Measurements from ENCODE around the gene CYP4F3. TPM values are rescaled to one million over a fixed set of nuclear protein-coding genes. Genes with fewer than 3 reads are reported as not detected.
A peak's percentile ranks its signal among the peaks of the same experiment; 100 is the strongest.

The CYP4F3 gene
- total and polyA plus RNA-seq, 2 of the 13 experiments (the other 11 are each of a cell fraction or from before 2014, with no cell fraction given), result 17.8 to 22.8 TPM

DNA sequence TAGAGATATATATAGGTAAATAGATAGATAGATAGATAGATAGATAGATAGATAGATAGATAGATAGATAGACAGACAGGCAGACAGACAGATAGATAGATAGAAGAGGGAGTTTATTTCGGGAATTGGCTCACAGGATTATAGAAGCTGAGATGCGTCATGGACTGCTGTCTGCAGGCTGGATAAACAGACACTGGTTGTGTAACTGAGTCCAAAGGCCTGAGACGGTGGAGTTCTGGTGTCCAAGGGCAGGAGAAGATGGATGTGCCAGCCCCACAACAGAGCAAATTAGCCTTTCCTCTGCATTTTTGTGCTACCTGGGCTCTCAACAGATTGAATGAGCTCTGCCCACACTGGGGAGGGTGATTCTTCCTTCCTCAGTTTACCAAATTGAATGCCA is 2.7 kb downstream of the CYP4F3 start (continued):
- TF ChIP-seq ARNT2 (CRISPR knock-in tag; IDR thresholded peaks at IDR 0.05; ENCODE audit: low read depth), result no peak
- no peak for TF ChIP-seq ZNF772 (CRISPR knock-in tag; IDR thresholded peaks at IDR 0.05)
- TF ChIP-seq, protein P1, sequence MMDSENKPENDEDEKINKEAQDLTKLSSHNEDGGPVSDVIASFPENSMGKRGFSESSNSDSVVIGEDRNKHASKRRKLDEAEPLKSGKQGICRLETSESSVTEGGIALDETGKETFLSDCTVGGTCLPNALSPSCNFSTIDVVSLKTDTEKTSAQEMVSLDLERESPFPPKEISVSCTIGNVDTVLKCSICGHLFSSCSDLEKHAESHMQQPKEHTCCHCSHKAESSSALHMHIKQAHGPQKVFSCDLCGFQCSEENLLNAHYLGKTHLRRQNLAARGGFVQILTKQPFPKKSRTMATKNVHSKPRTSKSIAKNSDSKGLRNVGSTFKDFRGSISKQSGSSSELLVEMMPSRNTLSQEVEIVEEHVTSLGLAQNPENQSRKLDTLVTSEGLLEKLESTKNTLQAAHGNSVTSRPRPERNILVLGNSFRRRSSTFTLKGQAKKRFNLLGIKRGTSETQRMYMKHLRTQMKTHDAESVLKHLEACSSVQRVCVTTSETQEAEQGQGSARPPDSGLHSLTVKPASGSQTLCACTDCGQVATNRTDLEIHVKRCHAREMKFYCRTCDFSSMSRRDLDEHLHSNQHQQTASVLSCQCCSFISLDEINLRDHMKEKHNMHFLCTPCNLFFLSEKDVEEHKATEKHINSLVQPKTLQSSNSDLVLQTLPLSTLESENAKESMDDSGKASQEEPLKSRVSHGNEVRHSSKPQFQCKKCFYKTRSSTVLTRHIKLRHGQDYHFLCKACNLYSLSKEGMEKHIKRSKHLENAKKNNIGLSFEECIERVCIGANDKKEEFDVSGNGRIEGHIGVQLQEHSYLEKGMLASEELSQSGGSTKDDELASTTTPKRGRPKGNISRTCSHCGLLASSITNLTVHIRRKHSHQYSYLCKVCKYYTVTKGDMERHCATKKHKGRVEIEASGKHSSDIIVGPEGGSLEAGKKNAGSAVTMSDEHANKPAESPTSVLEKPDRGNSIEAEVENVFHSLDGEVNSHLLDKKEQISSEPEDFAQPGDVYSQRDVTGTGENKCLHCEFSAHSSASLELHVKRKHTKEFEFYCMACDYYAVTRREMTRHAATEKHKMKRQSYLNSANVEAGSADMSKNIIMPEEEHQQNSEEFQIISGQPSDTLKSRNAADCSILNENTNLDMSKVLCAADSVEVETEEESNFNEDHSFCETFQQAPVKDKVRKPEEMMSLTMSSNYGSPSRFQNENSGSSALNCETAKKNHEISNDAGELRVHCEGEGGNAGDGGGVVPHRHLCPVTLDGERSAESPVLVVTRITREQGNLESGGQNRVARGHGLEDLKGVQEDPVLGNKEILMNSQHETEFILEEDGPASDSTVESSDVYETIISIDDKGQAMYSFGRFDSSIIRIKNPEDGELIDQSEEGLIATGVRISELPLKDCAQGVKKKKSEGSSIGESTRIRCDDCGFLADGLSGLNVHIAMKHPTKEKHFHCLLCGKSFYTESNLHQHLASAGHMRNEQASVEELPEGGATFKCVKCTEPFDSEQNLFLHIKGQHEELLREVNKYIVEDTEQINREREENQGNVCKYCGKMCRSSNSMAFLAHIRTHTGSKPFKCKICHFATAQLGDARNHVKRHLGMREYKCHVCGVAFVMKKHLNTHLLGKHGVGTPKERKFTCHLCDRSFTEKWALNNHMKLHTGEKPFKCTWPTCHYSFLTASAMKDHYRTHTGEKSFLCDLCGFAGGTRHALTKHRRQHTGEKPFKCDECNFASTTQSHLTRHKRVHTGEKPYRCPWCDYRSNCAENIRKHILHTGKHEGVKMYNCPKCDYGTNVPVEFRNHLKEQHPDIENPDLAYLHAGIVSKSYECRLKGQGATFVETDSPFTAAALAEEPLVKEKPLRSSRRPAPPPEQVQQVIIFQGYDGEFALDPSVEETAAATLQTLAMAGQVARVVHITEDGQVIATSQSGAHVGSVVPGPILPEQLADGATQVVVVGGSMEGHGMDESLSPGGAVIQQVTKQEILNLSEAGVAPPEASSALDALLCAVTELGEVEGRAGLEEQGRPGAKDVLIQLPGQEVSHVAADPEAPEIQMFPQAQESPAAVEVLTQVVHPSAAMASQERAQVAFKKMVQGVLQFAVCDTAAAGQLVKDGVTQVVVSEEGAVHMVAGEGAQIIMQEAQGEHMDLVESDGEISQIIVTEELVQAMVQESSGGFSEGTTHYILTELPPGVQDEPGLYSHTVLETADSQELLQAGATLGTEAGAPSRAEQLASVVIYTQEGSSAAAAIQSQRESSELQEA (CRISPR knock-in tag; IDR thresholded peaks at IDR 0.05; ENCODE audit: not compliant biosample characterization), result no peak
- TF ChIP-seq ZNF251 (CRISPR knock-in tag; IDR thresholded peaks at IDR 0.05), result no peak
- no peak for TF ChIP-seq ZNF24 (IDR thresholded peaks at IDR 0.05)
- TF ChIP-seq KLF15 (CRISPR knock-in tag; IDR thresholded peaks at IDR 0.05; ENCODE audit: borderline replicate concordance), result no peak
- no peak for TF ChIP-seq ZNF20 (CRISPR knock-in tag; IDR thresholded peaks at IDR 0.05)
- TF ChIP-seq SMAD1 (CRISPR knock-in tag; IDR thresholded peaks at IDR 0.05; ENCODE audit: borderline replicate concordance, low read depth), result no peak
- 0 out of 2 replicates have a peak, but pooled peaks have one; percentile 37 for TF ChIP-seq ZNF280D (CRISPR knock-in tag; IDR thresholded peaks at IDR 0.05)
- TF ChIP-seq RBAK (CRISPR knock-in tag; IDR thresholded peaks at IDR 0.05), result no peak
- no peak for TF ChIP-seq GPBP1L1 (CRISPR knock-in tag; IDR thresholded peaks at IDR 0.05)
- TF ChIP-seq FOXM1 (CRISPR knock-in tag; IDR thresholded peaks at IDR 0.05), result no peak
- no peak for TF ChIP-seq E2F1 (CRISPR knock-in tag; IDR thresholded peaks at IDR 0.05)
- no peak for TF ChIP-seq ZBTB21 (CRISPR knock-in tag; IDR thresholded peaks at IDR 0.05)
- TF ChIP-seq, protein P2, sequence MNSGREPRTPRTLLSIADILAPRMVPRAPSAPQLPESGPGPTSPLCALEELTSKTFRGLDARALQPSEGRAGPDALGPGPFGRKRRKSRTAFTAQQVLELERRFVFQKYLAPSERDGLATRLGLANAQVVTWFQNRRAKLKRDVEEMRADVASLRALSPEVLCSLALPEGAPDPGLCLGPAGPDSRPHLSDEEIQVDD (CRISPR knock-in tag; IDR thresholded peaks at IDR 0.05; ENCODE audit: borderline replicate concordance), result no peak
- no peak for TF ChIP-seq MXD4 (CRISPR knock-in tag; IDR thresholded peaks at IDR 0.05)

Data from HepG2 (cell line).